ENCODE data around the gene SPG7. TPM values are rescaled to one million over a fixed set of nuclear protein-coding genes. Genes with fewer than 3 reads are reported as not detected.
A peak's percentile ranks its signal among the peaks of the same experiment; 100 is the strongest.

SPG7 gene
- total RNA-seq, 2 donors from 2014 or later: 85.6 to 105 TPM

- Histone ChIP-seq H3K36me3 (peaks cover 7% of the 10 kb centered on the region), H3K4me1 (no peaks in the 10 kb centered on the region), H3K27me3 (no peaks in the 10 kb centered on the region), H3K27ac (no peak overlapping the region), H3K4me3 (no peak overlapping the region), H3K9me3 (no peaks in the 10 kb centered on the region), H3K9ac (ENCODE audit: low read depth in 2 of 2, low read length in 2 of 2) (no peak overlapping the region)
- TF ChIP-seq CTCF (IDR thresholded peaks at IDR 0.05): no peak
- intact Hi-C loops (cut with DNase I): no loop called here
- no peak for DNase-seq
Observed at GRCh38 chr16:89545044-89545830, 37.0 kb downstream of the SPG7 start.

- H3K36me3 ChIP-seq: peaks cover 10% of the 10 kb centered on the region
- DNase-seq: peak; percentile 91
- no peak overlapping the region for H3K4me3 ChIP-seq
- no peaks in the 10 kb centered on the region for H3K9me3 ChIP-seq
- intact Hi-C loops (cut with DNase I): no loop called here
- no peak for TF ChIP-seq CTCF (IDR thresholded peaks at IDR 0.05)
- no peaks in the 10 kb centered on the region for H3K27me3 ChIP-seq
- H3K9ac ChIP-seq (ENCODE audit: low read depth in 2 of 2, low read length in 2 of 2): no peak overlapping the region
- no peak overlapping the region for H3K27ac ChIP-seq
- H3K4me1 ChIP-seq: no peaks in the 10 kb centered on the region
Observed at GRCh38 chr16:89545831-89546574, 37.8 kb downstream of the SPG7 start.

GRCh38 chr16:89546781-89547180 is 38.6 kb downstream of the SPG7 start:
- H3K27me3 ChIP-seq: no peaks in the 10 kb centered on the region
- no peak for DNase-seq
- H3K9me3 ChIP-seq: no peaks in the 10 kb centered on the region
- no peaks in the 10 kb centered on the region for H3K4me1 ChIP-seq
- intact Hi-C loops (cut with DNase I): no loop called here
- no peak overlapping the region for H3K9ac ChIP-seq (ENCODE audit: low read depth in 2 of 2, low read length in 2 of 2)
- no peak overlapping the region for H3K27ac ChIP-seq
- H3K36me3 ChIP-seq: peaks cover 11% of the 10 kb centered on the region
- no peak for TF ChIP-seq CTCF (IDR thresholded peaks at IDR 0.05)
- H3K4me3 ChIP-seq: no peak overlapping the region

- intact Hi-C loops (cut with DNase I): no loop called here
- no peak overlapping the region for H3K27ac ChIP-seq
- TF ChIP-seq CTCF (IDR thresholded peaks at IDR 0.05): no peak
- H3K4me3 ChIP-seq: no peak overlapping the region
- DNase-seq: no peak
- H3K4me1 ChIP-seq: no peaks in the 10 kb centered on the region
- peaks cover 11% of the 10 kb centered on the region for H3K36me3 ChIP-seq
- no peak overlapping the region for H3K9ac ChIP-seq (ENCODE audit: low read depth in 2 of 2, low read length in 2 of 2)
- no peaks in the 10 kb centered on the region for H3K9me3 ChIP-seq
- H3K27me3 ChIP-seq: no peaks in the 10 kb centered on the region
Observed at GRCh38 chr16:89547291-89547690, 39.1 kb downstream of the SPG7 start.

GRCh38 chr16:89547860-89548259 is 39.7 kb downstream of the SPG7 start:
- DNase-seq: no peak
- H3K27ac ChIP-seq: no peak overlapping the region
- H3K27me3 ChIP-seq: no peaks in the 10 kb centered on the region
- peaks cover 11% of the 10 kb centered on the region for H3K36me3 ChIP-seq
- intact Hi-C loops (cut with DNase I): no loop called here
- no peak overlapping the region for H3K4me3 ChIP-seq
- no peaks in the 10 kb centered on the region for H3K9me3 ChIP-seq
- no peak overlapping the region for H3K9ac ChIP-seq (ENCODE audit: low read depth in 2 of 2, low read length in 2 of 2)
- H3K4me1 ChIP-seq: no peaks in the 10 kb centered on the region
- TF ChIP-seq CTCF (IDR thresholded peaks at IDR 0.05): no peak

All from colonic mucosa (tissue), 4 donors.